ENCODE results near the gene GSS. TPM values are rescaled to one million over a fixed set of nuclear protein-coding genes. Genes with fewer than 3 reads are reported as not detected.

The GSS gene
- total RNA-seq, 1 experiment from 2014 or later, result 53.5 TPM

DNA sequence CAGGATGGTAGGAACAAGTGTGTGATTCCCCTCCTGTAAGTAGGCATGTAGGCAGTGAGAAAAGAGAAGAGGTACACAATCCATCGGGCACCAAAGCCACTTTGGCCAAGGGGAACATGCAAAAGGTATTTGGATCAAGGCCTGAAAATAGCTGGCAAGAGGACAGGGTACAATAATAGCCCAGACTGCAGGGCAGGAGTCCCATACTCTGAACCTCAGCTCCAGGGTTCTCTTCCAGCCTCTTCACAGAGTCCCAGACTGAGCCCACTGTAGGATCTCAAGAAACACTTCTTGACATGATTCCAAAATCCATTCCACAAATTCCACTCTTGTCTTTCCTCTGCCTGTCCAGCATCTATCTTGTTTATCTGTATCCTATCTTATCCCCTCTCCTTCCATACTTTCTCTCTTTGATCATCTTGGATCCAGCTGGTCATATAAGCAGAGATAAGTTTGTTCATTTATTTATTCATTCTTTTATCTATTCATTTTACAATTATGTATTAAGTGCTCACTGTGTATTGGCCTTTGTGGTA lies 59.5 kb downstream of the GSS start:
- ChIA-PET POLR2A (ENCODE audit: low non-redundant PET) (no interaction called here), CTCF (no interaction called here)
- Histone ChIP-seq H3K9me3 (ENCODE audit: low read depth, low read length, poor library complexity, severe bottlenecking) (no peaks in the 10 kb centered on the region), H3K4me1 (ENCODE audit: insufficient read depth, low read length, poor library complexity, severe bottlenecking) (no peaks in the 10 kb centered on the region), H3K27ac (ENCODE audit: low read depth, low read length, poor library complexity, severe bottlenecking) (no peak overlapping the region), H3K36me3 (ENCODE audit: insufficient read depth, low read length, poor library complexity, severe bottlenecking) (no peaks in the 10 kb centered on the region), H3K4me3 (ENCODE audit: low read depth, low read length, poor library complexity, severe bottlenecking) (no peak overlapping the region), H3K27me3 (replicated peaks; ENCODE audit: insufficient read depth, low read depth, low read length, poor library complexity) (no peaks in the 10 kb centered on the region)
- no peak for TF ChIP-seq CTCF (conservative IDR thresholded peaks at IDR 0.05; ENCODE audit: low read depth, low read length)
- no peak for TF ChIP-seq EZH2 (IDR thresholded peaks at IDR 0.05; ENCODE audit: borderline replicate concordance, low read depth, low read length, poor library complexity, severe bottlenecking)
- intact Hi-C loops (cut with micrococcal nuclease; ENCODE audit: unreplicated experiment), result no loop called here
- DNase-seq (ENCODE audit: low spot score), result no peak
- BruUV-seq (replicated peaks), result no TSS peak

DNA sequence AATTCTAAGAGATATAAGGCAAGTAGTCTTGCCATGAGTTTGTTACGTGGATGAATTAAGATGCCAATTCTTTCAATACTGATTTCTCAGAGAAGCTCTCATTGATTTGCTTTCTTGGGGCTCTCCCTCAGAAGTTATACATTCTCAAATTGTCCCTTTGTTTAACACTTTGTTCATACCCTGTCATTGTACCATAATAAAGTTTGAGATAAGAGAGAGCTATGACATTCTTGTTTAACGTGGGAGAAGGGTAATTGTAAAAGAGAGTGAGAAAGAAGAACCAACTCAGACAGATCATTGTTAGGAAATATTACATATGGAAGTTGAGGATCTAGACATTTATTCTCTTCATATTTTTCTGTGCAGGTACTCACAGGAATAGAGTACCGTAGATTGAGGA lies 60.1 kb downstream of the GSS start:
- H3K36me3 ChIP-seq (ENCODE audit: insufficient read depth, low read length, poor library complexity, severe bottlenecking), result no peaks in the 10 kb centered on the region
- CTCF ChIA-PET, result no interaction called here
- no peak overlapping the region for H3K4me3 ChIP-seq (ENCODE audit: low read depth, low read length, poor library complexity, severe bottlenecking)
- no peak overlapping the region for H3K27ac ChIP-seq (ENCODE audit: low read depth, low read length, poor library complexity, severe bottlenecking)
- H3K27me3 ChIP-seq (replicated peaks; ENCODE audit: insufficient read depth, low read depth, low read length, poor library complexity), result no peaks in the 10 kb centered on the region
- intact Hi-C loops (cut with micrococcal nuclease; ENCODE audit: unreplicated experiment), result no loop called here
- no peak for DNase-seq (ENCODE audit: low spot score)
- POLR2A ChIA-PET (ENCODE audit: low non-redundant PET), result no interaction called here
- no peak for TF ChIP-seq CTCF (conservative IDR thresholded peaks at IDR 0.05; ENCODE audit: low read depth, low read length)
- no peak for TF ChIP-seq EZH2 (IDR thresholded peaks at IDR 0.05; ENCODE audit: borderline replicate concordance, low read depth, low read length, poor library complexity, severe bottlenecking)
- no peaks in the 10 kb centered on the region for H3K4me1 ChIP-seq (ENCODE audit: insufficient read depth, low read length, poor library complexity, severe bottlenecking)
- BruUV-seq (replicated peaks), result no TSS peak
- H3K9me3 ChIP-seq (ENCODE audit: low read depth, low read length, poor library complexity, severe bottlenecking), result no peaks in the 10 kb centered on the region

DNA sequence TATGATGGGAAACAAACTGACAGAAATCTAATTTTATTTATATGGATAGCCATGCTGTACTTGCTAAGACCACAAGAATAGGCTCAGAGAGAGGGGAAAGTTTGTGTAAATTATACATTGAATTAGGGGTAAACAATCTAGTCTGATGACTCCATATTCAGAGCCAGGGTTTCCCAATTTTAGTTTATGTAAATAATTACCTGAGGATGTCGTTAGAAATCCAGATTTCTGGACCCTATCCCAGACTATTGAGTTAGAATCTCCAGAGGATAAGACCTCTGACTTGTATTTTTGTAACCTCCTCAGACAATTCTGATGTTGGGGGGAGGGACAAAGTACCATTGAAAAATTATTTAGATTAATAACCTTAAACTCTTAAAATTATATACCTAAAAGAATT lies 60.9 kb downstream of the GSS start:
- Histone ChIP-seq H3K9me3 (ENCODE audit: low read depth, low read length, poor library complexity, severe bottlenecking) (no peaks in the 10 kb centered on the region), H3K36me3 (ENCODE audit: insufficient read depth, low read length, poor library complexity, severe bottlenecking) (no peaks in the 10 kb centered on the region), H3K4me1 (ENCODE audit: insufficient read depth, low read length, poor library complexity, severe bottlenecking) (no peaks in the 10 kb centered on the region), H3K27me3 (replicated peaks; ENCODE audit: insufficient read depth, low read depth, low read length, poor library complexity) (no peaks in the 10 kb centered on the region), H3K27ac (ENCODE audit: low read depth, low read length, poor library complexity, severe bottlenecking) (no peak overlapping the region), H3K4me3 (ENCODE audit: low read depth, low read length, poor library complexity, severe bottlenecking) (no peak overlapping the region)
- POLR2A ChIA-PET (ENCODE audit: low non-redundant PET), result no interaction called here
- CTCF ChIA-PET, result no interaction called here
- TF ChIP-seq EZH2 (IDR thresholded peaks at IDR 0.05; ENCODE audit: borderline replicate concordance, low read depth, low read length, poor library complexity, severe bottlenecking), result no peak
- TF ChIP-seq CTCF (conservative IDR thresholded peaks at IDR 0.05; ENCODE audit: low read depth, low read length), result no peak
- intact Hi-C loops (cut with micrococcal nuclease; ENCODE audit: unreplicated experiment), result no loop called here
- DNase-seq (ENCODE audit: low spot score), result no peak
- BruUV-seq (replicated peaks), result no TSS peak

All from A673 (cell line).